HCEC 1CT (cell line): ENCODE measurements around the gene PARP16.

Experiments used
- DNase-seq: peaks from one replicate; pipeline ENCODE4 v3.0.0-alpha.2; 2017

The PARP16 gene

GRCh38 chr15:65286704-65287519 lies at the start of gene PARP16:
Gene PARP16 (minus strand): TSS chr15:65286883. CDS start chr15:65286426, 457 bp downstream.
- DNase-seq = peak; percentile 81

- no peak for DNase-seq
Observed at GRCh38 chr15:65335278-65336055, 48.8 kb upstream of the PARP16 start.

- DNase-seq = no peak
Observed at GRCh38 chr15:65334586-65335231, 48.0 kb upstream of the PARP16 start.

- DNase-seq = no peak
Observed at GRCh38 chr15:65333856-65334255, 47.2 kb upstream of the PARP16 start.

- no peak for DNase-seq
Observed at GRCh38 chr15:65333148-65333820, 46.6 kb upstream of the PARP16 start.

GRCh38 chr15:65332391-65333147 lies 45.9 kb upstream of the PARP16 start:
- DNase-seq = no peak

GRCh38 chr15:65331811-65332210 lies 45.1 kb upstream of the PARP16 start:
- DNase-seq = no peak

- no peak for DNase-seq
Observed at GRCh38 chr15:65330934-65331645, 44.4 kb upstream of the PARP16 start.

GRCh38 chr15:65329984-65330735 lies 43.5 kb upstream of the PARP16 start:
- no peak for DNase-seq

GRCh38 chr15:65329288-65329983 lies 42.8 kb upstream of the PARP16 start:
- DNase-seq = no peak

- no peak for DNase-seq
Observed at GRCh38 chr15:65328506-65329287, 42.0 kb upstream of the PARP16 start.

GRCh38 chr15:65327651-65328393 lies 41.1 kb upstream of the PARP16 start:
- no peak for DNase-seq

- no peak for DNase-seq
Observed at GRCh38 chr15:65326818-65327217, 40.1 kb upstream of the PARP16 start.

GRCh38 chr15:65326117-65326526 lies 39.4 kb upstream of the PARP16 start:
- no peak for DNase-seq

- no peak for DNase-seq
Observed at GRCh38 chr15:65323071-65323511, 36.4 kb upstream of the PARP16 start.

GRCh38 chr15:65318870-65319356 lies 32.2 kb upstream of the PARP16 start:
- peak; percentile 68 for DNase-seq

GRCh38 chr15:65312400-65312916 lies 25.8 kb upstream of the PARP16 start:
- no peak for DNase-seq

GRCh38 chr15:65311760-65312159 lies 25.1 kb upstream of the PARP16 start:
- DNase-seq = no peak
